Vagina (tissue), 2 donors: Measurements from ENCODE around the gene B9D2. TPM values are rescaled to one million over a fixed set of nuclear protein-coding genes. Genes with fewer than 3 reads are reported as not detected.

Source experiments
- DNase-seq, 2 donors: peaks; one replicate each; pipeline ENCODE4 v3.0.0-alpha.2; 2017; ENCODE audit errors: extremely low spot score in 2 of 2
- H3K27ac ChIP-seq: fragments of 200-600 bp; sonication (generic); one replicate; pipeline ENCODE4 v1.5.1; 2019
- H3K27me3 ChIP-seq: fragments of 200-600 bp; sonication (generic); one replicate; pipeline ENCODE4 v1.5.1; 2019
- H3K36me3 ChIP-seq, 2 donors: fragments of 200-600 bp; sonication (generic); one replicate each; pipeline ENCODE4 v1.5.1; 2017 to 2019
- H3K4me1 ChIP-seq: fragments of 200-600 bp; sonication (generic); one replicate; pipeline ENCODE4 v1.5.1; 2019
- H3K4me3 ChIP-seq, 2 donors: fragments of 200-600 bp; sonication (generic); 1 replicate in 1 of 2; 2 replicates in 1 of 2; pipeline ENCODE4 v1.5.1; 2016 to 2019
- H3K9me3 ChIP-seq: fragments of 200-600 bp; sonication (generic); one replicate; pipeline ENCODE4 v1.5.1; 2019
- POLR2A ChIP-seq, 2 donors: fragments of 450-650 bp; IDR thresholded peaks; one replicate each; pipeline ENCODE4 v1.6.1; 2017; ENCODE audit warnings: antibody characterized with exemption in 2 of 2, mild to moderate bottlenecking in 2 of 2, moderate library complexity in 2 of 2
- POLR2AphosphoS5 ChIP-seq, 2 donors: sonication (generic); formaldehyde crosslinking; IDR thresholded peaks; one replicate each; pipeline ENCODE4 v1.9.0; 2017; ENCODE audit warnings: antibody characterized with exemption in 2 of 2, mild to moderate bottlenecking in 2 of 2, low read depth in 1 of 2; ENCODE audit not compliant: insufficient read depth in 1 of 2
- intact Hi-C: fragments of 100-400 bp; cut with DNase I; formaldehyde crosslinking; loops from one replicate; pipeline ENCODE4 v1.15.1; 2023
- total RNA-seq: library from RNA; depleted of rRNA; stranded (reverse); fragments of >200 nt; gene quantifications from one replicate; pipeline ENCODE4 v1.2.3, GENCODE V29; 2016
- TF ChIP-seq, protein P1 (sequence below), 3 experiments: fragments of 450-650 bp in 2 of 3; fragments of 200-600 bp in 1 of 3; sonication (generic) in 1 of 3; IDR thresholded peaks; one replicate each; pipeline ENCODE4 v1.5.1; 2017 to 2019; ENCODE audit warnings: antibody characterized with exemption in 3 of 3, mild to moderate bottlenecking in 2 of 3, moderate library complexity in 2 of 3

The B9D2 gene
- total RNA-seq, 1 donor from 2014 or later: not detected

DNA sequence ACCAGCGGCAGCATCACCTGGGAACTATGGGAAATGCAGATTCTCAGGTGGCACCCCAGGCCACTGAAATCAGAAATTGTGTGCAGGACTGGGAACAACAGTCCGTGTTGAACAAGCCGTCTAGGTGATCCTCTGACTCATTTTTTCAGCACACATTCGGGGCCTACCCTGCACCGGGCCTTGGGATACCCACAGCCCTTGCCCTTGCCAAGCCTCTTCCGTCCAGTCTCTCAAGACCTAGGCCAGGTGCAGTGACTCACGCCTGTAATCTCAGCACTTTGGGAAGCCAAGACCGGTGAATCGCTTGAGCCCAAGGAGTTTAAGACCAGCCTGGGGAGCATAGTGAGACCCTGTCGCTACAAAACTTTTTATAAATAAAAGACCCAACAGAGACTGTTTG lies 28.5 kb downstream of the B9D2 start:
- TF ChIP-seq, protein P1, sequence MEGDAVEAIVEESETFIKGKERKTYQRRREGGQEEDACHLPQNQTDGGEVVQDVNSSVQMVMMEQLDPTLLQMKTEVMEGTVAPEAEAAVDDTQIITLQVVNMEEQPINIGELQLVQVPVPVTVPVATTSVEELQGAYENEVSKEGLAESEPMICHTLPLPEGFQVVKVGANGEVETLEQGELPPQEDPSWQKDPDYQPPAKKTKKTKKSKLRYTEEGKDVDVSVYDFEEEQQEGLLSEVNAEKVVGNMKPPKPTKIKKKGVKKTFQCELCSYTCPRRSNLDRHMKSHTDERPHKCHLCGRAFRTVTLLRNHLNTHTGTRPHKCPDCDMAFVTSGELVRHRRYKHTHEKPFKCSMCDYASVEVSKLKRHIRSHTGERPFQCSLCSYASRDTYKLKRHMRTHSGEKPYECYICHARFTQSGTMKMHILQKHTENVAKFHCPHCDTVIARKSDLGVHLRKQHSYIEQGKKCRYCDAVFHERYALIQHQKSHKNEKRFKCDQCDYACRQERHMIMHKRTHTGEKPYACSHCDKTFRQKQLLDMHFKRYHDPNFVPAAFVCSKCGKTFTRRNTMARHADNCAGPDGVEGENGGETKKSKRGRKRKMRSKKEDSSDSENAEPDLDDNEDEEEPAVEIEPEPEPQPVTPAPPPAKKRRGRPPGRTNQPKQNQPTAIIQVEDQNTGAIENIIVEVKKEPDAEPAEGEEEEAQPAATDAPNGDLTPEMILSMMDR (IDR thresholded peaks at IDR 0.05): no peak
- TF ChIP-seq POLR2A (IDR thresholded peaks at IDR 0.05): no peak
- TF ChIP-seq POLR2AphosphoS5 (IDR thresholded peaks at IDR 0.05; ENCODE audit: insufficient read depth in 1 of 2, low read depth in 1 of 2): no peak
- H3K27ac ChIP-seq: no peak overlapping the region
- intact Hi-C loops: no loop called here
- H3K4me1 ChIP-seq: no peaks in the 10 kb centered on the region
- no peak for DNase-seq
- no peak overlapping the region for H3K4me3 ChIP-seq
- no peaks in the 10 kb centered on the region for H3K9me3 ChIP-seq
- H3K36me3 ChIP-seq: peaks cover 0 to 32% of the 10 kb centered on the region in 2 donors
- no peaks in the 10 kb centered on the region for H3K27me3 ChIP-seq

DNA sequence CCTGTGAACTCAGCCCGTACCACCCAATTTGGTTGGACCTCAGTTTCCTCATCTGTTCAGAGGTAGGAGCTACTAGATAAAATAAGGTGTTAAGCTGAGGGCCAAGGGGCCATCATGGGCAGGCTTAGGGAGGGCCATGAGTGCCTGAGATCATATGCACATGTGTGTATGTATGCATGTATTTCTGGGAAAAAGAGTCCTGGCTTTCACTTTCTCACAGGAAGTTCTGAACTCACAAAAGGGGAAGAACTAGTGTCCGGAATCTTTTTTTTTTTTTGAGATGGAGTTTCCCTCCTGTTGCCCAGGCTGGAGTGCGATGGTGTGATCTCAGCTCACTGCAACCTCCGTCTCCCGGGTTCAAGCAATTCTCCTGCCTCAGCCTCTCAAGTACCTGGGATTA lies 29.2 kb downstream of the B9D2 start:
- DNase-seq: no peak
- H3K36me3 ChIP-seq: peaks cover 0 to 32% of the 10 kb centered on the region in 2 donors
- TF ChIP-seq POLR2A (IDR thresholded peaks at IDR 0.05): no peak
- TF ChIP-seq, protein P1 (IDR thresholded peaks at IDR 0.05): no peak
- H3K9me3 ChIP-seq: no peaks in the 10 kb centered on the region
- intact Hi-C loops: no loop called here
- no peak overlapping the region for H3K4me3 ChIP-seq
- H3K27me3 ChIP-seq: no peaks in the 10 kb centered on the region
- H3K4me1 ChIP-seq: no peaks in the 10 kb centered on the region
- H3K27ac ChIP-seq: no peak overlapping the region

DNA sequence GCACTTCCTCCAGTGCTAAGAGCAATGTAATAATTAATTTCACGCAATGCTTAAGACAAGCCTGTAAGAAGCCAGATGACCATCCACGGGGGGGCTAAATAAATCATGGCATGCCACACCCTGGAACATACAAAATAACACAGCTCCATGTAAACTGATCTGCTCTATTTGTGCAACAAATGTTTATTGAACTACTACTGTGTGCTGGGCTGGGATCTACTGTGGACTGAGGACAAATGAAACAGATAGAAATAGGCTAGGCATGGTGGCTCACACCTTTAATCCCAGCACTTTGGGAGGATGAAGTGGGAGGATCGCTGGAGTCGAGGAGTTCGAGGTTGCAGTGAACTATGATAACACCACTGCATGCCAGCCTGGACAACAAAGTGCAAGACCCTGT lies 31.5 kb downstream of the B9D2 start:
- Histone ChIP-seq H3K4me1 (peaks cover 16% of the 10 kb centered on the region), H3K36me3 (peaks cover 0 to 35% of the 10 kb centered on the region in 2 donors), H3K27me3 (no peaks in the 10 kb centered on the region), H3K27ac (no peak overlapping the region), H3K4me3 (no peak overlapping the region), H3K9me3 (no peaks in the 10 kb centered on the region)
- TF ChIP-seq POLR2A (IDR thresholded peaks at IDR 0.05) (no peak), POLR2AphosphoS5 (IDR thresholded peaks at IDR 0.05; ENCODE audit: insufficient read depth in 1 of 2, low read depth in 1 of 2) (no peak)
- TF ChIP-seq, protein P1 (IDR thresholded peaks at IDR 0.05): no peak
- intact Hi-C loops: no loop called here
- DNase-seq: no peak

DNA sequence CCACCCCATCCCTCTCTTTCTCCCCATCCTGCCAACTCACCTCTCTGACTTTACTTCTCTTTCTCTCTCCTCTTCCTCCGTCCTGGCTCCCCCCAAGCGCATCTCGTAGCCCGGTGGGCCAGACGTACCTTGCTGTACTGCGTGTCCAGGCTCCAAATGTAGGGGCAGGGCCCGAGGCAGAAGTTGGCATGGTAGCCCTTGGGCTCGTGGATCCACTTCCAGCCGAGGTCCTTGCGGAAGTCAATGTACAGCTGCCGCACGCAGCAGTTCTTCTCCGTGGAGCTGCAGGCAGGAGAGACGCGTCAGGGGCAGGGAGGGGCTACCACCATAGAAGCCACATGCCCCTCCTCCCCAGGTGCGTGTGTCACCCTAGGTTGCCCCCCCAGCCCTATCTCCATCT lies 31.9 kb downstream of the B9D2 start:
- no peak for DNase-seq
- H3K4me3 ChIP-seq: no peak overlapping the region
- no peaks in the 10 kb centered on the region for H3K9me3 ChIP-seq
- intact Hi-C loops: no loop called here
- H3K36me3 ChIP-seq: peaks cover 0 to 32% of the 10 kb centered on the region in 2 donors
- TF ChIP-seq POLR2AphosphoS5 (IDR thresholded peaks at IDR 0.05; ENCODE audit: insufficient read depth in 1 of 2, low read depth in 1 of 2) (no peak), POLR2A (IDR thresholded peaks at IDR 0.05) (no peak)
- no peaks in the 10 kb centered on the region for H3K27me3 ChIP-seq
- no peak overlapping the region for H3K27ac ChIP-seq
- H3K4me1 ChIP-seq: peaks cover 21% of the 10 kb centered on the region

DNA sequence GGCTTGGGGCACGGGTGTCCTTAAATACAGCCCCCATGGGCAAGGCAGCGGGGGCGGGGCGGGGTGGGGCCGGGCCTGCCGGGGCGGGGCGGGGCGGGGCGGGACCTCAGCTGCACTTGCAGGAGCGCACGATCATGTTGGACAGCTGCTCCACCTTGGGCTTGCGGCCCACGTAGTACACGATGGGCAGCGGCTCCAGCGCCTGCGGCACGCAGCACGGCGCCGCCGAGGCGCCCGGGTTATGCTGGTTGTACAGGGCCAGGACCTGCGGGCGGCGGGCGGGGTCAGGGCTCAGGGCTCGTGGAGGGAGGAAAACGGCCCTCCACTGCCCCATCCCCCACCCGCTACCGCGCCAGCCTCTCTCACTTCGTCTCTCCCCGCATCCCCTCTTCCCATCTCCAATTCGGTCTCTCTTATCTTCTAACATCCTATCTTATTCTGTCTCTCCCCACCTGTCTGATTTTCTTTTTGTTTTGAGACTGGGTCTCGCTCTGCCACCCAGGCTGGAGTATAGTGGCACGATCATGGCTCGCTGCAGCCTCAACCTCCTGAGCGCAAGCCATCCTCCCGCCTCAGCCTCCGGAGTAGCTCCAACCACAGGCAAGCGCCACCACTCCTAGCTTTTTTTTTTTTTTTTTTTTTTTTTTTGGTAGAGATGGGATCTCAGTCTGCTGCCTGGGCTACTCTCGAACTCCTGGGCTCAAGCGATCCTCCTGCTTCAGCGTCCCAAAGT lies 32.8 kb downstream of the B9D2 start:
- no peak overlapping the region for H3K4me3 ChIP-seq
- H3K27me3 ChIP-seq: no peaks in the 10 kb centered on the region
- no peak overlapping the region for H3K27ac ChIP-seq
- no peak for DNase-seq
- H3K36me3 ChIP-seq: peaks cover 0 to 32% of the 10 kb centered on the region in 2 donors
- TF ChIP-seq POLR2A (IDR thresholded peaks at IDR 0.05): no peak
- no peak for TF ChIP-seq POLR2AphosphoS5 (IDR thresholded peaks at IDR 0.05; ENCODE audit: insufficient read depth in 1 of 2, low read depth in 1 of 2)
- intact Hi-C loops: no loop called here
- no peaks in the 10 kb centered on the region for H3K9me3 ChIP-seq
- H3K4me1 ChIP-seq: peaks cover 30% of the 10 kb centered on the region

DNA sequence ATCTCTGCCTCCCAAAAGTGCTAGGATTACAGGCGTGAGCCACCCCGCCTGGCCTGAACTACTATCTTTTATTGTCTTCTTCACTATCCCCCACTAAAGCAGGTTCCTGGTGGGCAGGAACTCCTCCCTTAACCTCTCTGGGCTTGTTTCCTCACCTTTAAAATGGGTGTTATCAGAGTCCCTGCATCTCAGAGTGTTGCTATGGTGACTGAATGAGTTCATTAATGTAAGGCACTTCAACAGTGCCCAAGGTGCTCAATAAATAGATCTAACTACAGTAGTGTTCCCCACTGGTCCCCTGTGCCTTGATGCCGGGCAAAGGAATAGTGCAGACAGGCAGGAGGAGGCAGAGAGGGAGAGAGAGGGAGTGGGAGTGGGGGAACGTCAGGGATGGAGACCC lies 33.5 kb downstream of the B9D2 start:
- intact Hi-C loops: no loop called here
- Histone ChIP-seq H3K4me1 (peaks cover 36% of the 10 kb centered on the region), H3K36me3 (peaks cover 0 to 32% of the 10 kb centered on the region in 2 donors), H3K4me3 (no peak overlapping the region), H3K27ac (no peak overlapping the region), H3K9me3 (no peaks in the 10 kb centered on the region), H3K27me3 (no peaks in the 10 kb centered on the region)
- no peak for DNase-seq
- TF ChIP-seq, protein P1 (IDR thresholded peaks at IDR 0.05): no peak
- no peak for TF ChIP-seq POLR2A (IDR thresholded peaks at IDR 0.05)
- no peak for TF ChIP-seq POLR2AphosphoS5 (IDR thresholded peaks at IDR 0.05; ENCODE audit: insufficient read depth in 1 of 2, low read depth in 1 of 2)
